HEK293T (cell line): Measurements from ENCODE around the gene GIPC2.

ENCODE experiments used
- CTCF ChIA-PET: fragments of 350-600 bp; formaldehyde crosslinking; extraction: SDS; loops from one replicate; lab custom pipeline; 2021; ENCODE audit warnings: antibody characterized with exemption, inconsistent platforms; lab: Yijun Ruan, JAX
- POLR2A ChIA-PET: fragments of 350-600 bp; formaldehyde crosslinking; extraction: SDS; loops from one replicate; lab custom pipeline; 2020; ENCODE audit warnings: antibody characterized with exemption, inconsistent platforms; lab: Yijun Ruan, JAX
- DNase-seq: peaks from one replicate; pipeline ENCODE4 v3.0.0; 2012; ENCODE audit warnings: mixed read lengths; ENCODE audit errors: extremely low spot score
- ARNT ChIP-seq: fragments of 450-650 bp; IDR thresholded peaks from 2 replicates; pipeline ENCODE4 v1.6.1; 2017; ENCODE audit warnings: mild to moderate bottlenecking
- BHLHE40 ChIP-seq: fragments of 450-650 bp; IDR thresholded peaks from 2 replicates; pipeline ENCODE4 v1.6.1; 2016; ENCODE audit warnings: mild to moderate bottlenecking, moderate library complexity, borderline replicate concordance
- CTBP1 ChIP-seq: fragments of 450-650 bp; IDR thresholded peaks from 2 replicates; pipeline ENCODE4 v1.6.1; 2016; ENCODE audit warnings: borderline replicate concordance
- ELF4 ChIP-seq: fragments of 450-650 bp; IDR thresholded peaks from 2 replicates; pipeline ENCODE4 v1.6.1; 2017; ENCODE audit warnings: antibody characterized with exemption
- FOXA1 ChIP-seq: fragments of 450-650 bp; IDR thresholded peaks from 2 replicates; pipeline ENCODE4 v1.6.1; 2016; ENCODE audit warnings: mild to moderate bottlenecking
- FOXK2 ChIP-seq: fragments of 450-650 bp; IDR thresholded peaks from 2 replicates; pipeline ENCODE4 v1.6.1; 2016; ENCODE audit warnings: mild to moderate bottlenecking
- FOXM1 ChIP-seq: fragments of 450-650 bp; IDR thresholded peaks from 2 replicates; pipeline ENCODE4 v1.6.1; 2017; ENCODE audit warnings: mild to moderate bottlenecking, borderline replicate concordance
- HDGF ChIP-seq: fragments of 450-650 bp; IDR thresholded peaks from 2 replicates; pipeline ENCODE4 v1.6.1; 2017; ENCODE audit warnings: antibody characterized with exemption, borderline replicate concordance
- L3MBTL2 ChIP-seq: fragments of 450-650 bp; conservative IDR thresholded peaks from 2 replicates; pipeline ENCODE4 v1.6.1; 2016; ENCODE audit warnings: mild to moderate bottlenecking
- LEF1 ChIP-seq: fragments of 450-650 bp; IDR thresholded peaks from 2 replicates; pipeline ENCODE4 v1.6.1; 2017; ENCODE audit warnings: mild to moderate bottlenecking, borderline replicate concordance
- NFRKB ChIP-seq: fragments of 450-650 bp; IDR thresholded peaks from 2 replicates; pipeline ENCODE4 v1.6.1; 2016; ENCODE audit warnings: mild to moderate bottlenecking, moderate library complexity
- SP1 ChIP-seq: fragments of 450-650 bp; IDR thresholded peaks from 2 replicates; pipeline ENCODE4 v1.6.1; 2017
- SUZ12 ChIP-seq: fragments of 450-650 bp; IDR thresholded peaks from 2 replicates; pipeline ENCODE4 v1.6.1; 2016; ENCODE audit warnings: mild to moderate bottlenecking
- TARDBP ChIP-seq: fragments of 450-650 bp; IDR thresholded peaks from 2 replicates; pipeline ENCODE4 v1.6.1; 2016
- ZNF384 ChIP-seq: fragments of 450-650 bp; IDR thresholded peaks from 2 replicates; pipeline ENCODE4 v1.6.1; 2016
- TF ChIP-seq, protein P1 (sequence below): fragments of 450-650 bp; IDR thresholded peaks from 2 replicates; pipeline ENCODE4 v1.6.1; 2016

The GIPC2 gene

DNA sequence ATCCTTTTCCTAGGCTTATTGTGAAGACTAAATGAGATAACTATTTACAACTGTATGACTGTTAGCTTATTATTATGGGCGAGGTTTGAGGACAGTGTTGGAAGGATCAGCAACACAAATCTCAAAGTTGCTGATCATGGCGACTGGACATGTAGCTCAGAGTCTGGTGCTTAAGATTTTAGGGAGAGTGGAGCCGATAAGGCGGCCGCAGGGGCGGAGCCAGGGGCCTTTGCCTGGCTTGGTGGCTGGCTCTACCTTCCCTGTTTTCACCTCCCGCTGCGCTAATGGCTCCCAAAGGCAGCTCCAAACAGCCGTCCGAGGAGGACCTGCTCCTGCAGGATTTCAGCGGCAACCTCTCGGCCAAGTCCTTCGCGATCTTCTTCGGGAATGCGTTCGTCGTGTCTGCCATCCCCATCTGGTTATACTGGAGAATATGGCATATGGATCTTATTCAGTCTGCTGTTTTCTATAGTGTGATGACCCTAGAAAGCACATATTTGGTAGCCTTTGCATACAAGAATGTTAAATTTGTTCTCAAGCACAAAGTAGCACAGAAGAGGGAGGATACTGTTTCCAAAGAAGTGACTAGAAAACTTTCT, 45.5 kb downstream of the GIPC2 start:
- CTCF ChIA-PET = no interaction called here
- DNase-seq = no peak
- TF ChIP-seq FOXK2 (no peak), L3MBTL2 (no peak)
- POLR2A ChIA-PET = no interaction called here

DNA sequence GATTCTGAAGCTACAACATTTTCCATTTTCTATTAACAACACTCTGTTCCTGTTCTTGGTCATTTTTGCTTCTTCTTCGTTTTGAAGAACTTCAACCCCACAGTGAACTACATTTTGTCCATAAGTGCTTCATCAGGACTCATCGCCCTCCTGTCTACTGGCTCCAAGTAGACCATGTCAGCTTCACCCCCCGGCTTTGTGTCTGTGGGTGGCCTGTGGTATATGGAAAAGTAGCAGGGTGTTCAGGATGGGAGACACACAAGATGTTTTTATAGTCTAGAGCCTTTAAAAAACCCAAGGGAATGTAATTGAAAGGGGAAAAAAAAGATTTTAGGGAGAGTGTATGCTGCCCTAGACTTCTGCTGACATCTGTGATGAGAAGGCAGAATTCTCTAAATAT, 46.1 kb downstream of the GIPC2 start:
- TF ChIP-seq CTBP1 (no peak), ZNF384 (no peak), SUZ12 (no peak), HDGF (no peak), FOXM1 (no peak), TARDBP (no peak), ELF4 (no peak), L3MBTL2 (no peak), NFRKB (no peak), FOXA1 (no peak), SP1 (no peak), FOXK2 (no peak), ARNT (no peak), BHLHE40 (no peak)
- DNase-seq = no peak
- ChIA-PET CTCF (no interaction called here), POLR2A (no interaction called here)

DNA sequence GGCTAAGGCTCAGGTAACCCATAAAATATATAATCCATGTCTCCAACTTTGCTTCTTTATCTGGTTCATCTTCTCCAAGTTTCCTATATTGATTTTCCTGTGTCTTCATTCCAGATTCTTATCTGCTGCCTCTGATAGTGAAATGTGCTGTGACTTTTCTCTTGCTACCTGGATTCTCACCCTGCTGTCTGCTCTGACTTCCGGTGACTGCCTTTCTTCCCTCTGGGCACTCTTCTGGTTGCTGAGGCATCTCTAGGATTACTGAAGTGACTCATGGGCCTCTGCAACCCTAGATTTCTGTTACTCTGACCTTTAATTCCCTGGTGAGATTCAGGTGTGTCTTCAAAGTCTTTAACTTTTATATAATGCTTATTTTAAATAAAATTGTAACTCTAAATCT, 46.9 kb downstream of the GIPC2 start:
- no peak for TF ChIP-seq LEF1
- no peak for TF ChIP-seq ELF4
- ChIA-PET POLR2A (no interaction called here), CTCF (no interaction called here)
- no peak for DNase-seq

DNA sequence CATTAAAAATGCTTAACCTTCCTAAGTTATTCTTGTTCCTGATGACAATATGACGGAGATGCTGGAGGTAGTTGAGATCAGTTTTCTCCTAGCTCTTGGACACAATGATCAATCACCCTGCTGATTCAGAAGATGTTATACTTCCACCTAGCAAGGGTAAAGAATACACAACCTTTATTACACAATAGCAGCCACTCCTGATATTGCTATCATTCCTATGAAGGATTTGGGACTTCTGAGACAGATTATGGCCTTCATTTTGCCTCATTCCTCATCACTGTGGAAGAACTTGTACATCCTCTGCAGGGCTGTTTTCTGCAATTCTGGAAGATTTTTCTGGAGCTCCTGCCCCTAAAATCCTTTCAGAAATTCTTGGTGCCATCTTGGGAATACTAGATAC, 47.8 kb downstream of the GIPC2 start:
- no peak for TF ChIP-seq HDGF
- no peak for TF ChIP-seq LEF1
- no peak for TF ChIP-seq FOXK2
- no peak for TF ChIP-seq NFRKB
- TF ChIP-seq ARNT = no peak
- TF ChIP-seq, protein P1, sequence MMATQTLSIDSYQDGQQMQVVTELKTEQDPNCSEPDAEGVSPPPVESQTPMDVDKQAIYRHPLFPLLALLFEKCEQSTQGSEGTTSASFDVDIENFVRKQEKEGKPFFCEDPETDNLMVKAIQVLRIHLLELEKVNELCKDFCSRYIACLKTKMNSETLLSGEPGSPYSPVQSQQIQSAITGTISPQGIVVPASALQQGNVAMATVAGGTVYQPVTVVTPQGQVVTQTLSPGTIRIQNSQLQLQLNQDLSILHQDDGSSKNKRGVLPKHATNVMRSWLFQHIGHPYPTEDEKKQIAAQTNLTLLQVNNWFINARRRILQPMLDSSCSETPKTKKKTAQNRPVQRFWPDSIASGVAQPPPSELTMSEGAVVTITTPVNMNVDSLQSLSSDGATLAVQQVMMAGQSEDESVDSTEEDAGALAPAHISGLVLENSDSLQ = no peak
- no peak for TF ChIP-seq TARDBP
- TF ChIP-seq ZNF384 = no peak
- TF ChIP-seq SP1 = no peak
- TF ChIP-seq ELF4 = no peak
- no peak for TF ChIP-seq L3MBTL2
- TF ChIP-seq FOXA1 = no peak
- TF ChIP-seq FOXM1 = no peak
- no peak for TF ChIP-seq CTBP1
- no peak for TF ChIP-seq BHLHE40
- DNase-seq = no peak
- CTCF ChIA-PET = interaction anchor here (0.6 to 0.7 kb wide), 3 partner anchors 11 to 21 kb away, joined by 3 read pairs; no protein-coding TSS in a partner anchor
- POLR2A ChIA-PET = no interaction called here

DNA sequence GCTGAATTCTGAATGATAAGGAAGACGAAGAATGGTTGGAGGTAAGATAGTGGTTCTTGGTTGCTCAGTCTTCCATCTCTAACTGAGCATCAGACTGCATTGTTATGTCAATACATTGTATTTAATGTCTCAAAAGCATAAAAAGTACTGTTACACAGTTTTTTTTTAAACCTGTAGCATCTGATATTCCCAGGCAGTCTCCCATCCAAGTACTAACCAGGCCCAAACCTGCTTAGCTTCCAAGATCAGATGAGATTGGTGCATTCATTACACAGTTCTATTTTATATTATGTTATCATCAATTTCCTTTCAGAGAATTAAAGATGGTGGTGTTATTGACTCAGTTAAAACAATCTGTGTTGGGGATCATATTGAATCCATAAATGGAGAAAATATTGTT, 48.9 kb downstream of the GIPC2 start:
- ChIA-PET CTCF (no interaction called here), POLR2A (no interaction called here)
- TF ChIP-seq, protein P1 = no peak
- TF ChIP-seq LEF1 (no peak), FOXA1 (no peak), ARNT (no peak), TARDBP (no peak)
- DNase-seq = no peak

DNA sequence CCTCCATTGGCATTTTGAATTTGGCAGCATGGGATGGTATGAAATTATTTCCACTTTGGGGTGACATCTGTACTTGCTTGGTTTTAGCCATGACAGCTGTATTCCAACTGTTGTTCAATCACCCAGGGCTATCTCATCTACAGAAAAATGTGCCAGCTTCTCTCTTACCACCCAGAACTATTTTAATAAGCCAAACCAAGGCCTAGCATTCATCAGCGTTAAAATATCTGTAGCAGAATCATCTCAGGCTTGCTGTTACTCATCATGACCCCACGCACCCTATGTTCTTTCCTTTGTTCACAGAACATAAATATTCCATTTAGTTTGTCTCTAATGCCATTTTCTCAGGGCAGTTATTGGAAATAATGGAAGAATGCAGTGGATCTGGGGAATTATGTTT, 49.8 kb downstream of the GIPC2 start:
- no peak for DNase-seq
- CTCF ChIA-PET = interaction anchor here (0.6 kb wide), 1 partner anchor 1106 kb away, joined by 3 read pairs; no protein-coding TSS in a partner anchor
- TF ChIP-seq FOXM1 (no peak), HDGF (no peak), LEF1 (no peak), L3MBTL2 (no peak), TARDBP (no peak), CTBP1 (no peak), BHLHE40 (no peak), NFRKB (no peak), FOXK2 (no peak), SP1 (no peak), FOXA1 (no peak), SUZ12 (no peak), ZNF384 (no peak), ARNT (no peak), ELF4 (no peak)
- TF ChIP-seq, protein P1 = no peak
- POLR2A ChIA-PET = no interaction called here

DNA sequence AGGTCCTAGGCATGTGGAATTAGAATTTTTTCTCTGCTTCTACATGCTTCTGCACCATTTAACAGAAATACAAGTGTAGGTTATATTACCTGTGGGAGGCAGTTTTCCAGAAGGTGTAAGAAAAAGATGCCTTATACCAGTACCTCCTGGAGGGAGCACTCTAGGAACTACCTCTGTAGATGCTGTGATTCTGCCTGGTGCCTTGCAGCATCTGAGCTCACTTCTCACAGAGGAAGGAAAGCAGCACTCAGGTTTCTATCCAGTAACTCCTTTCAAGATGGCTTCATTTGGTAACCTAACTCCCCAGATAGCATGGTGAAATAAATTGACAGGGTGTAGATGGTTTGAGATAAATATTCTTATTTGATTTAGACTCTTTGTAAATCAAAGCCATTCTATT, 50.3 kb downstream of the GIPC2 start:
- TF ChIP-seq FOXA1 (no peak), NFRKB (no peak), ARNT (no peak), ZNF384 (no peak), LEF1 (no peak), TARDBP (no peak)
- TF ChIP-seq, protein P1 = no peak
- POLR2A ChIA-PET = no interaction called here
- no peak for DNase-seq
- CTCF ChIA-PET = no interaction called here
